ENCODE data around the gene DOC2B.
"Not testable (repeated sequence)": the region's sequence is repeated elsewhere in the genome, so short reads cannot be mapped to it uniquely, and the experiment has no call there.

DOC2B gene

GRCh38 chr17:213286-214105 lies 32.0 kb upstream of the DOC2B start:
- no peak for DNase-seq (ENCODE audit: low read depth in 2 of 2)

- DNase-seq (ENCODE audit: low read depth in 2 of 2), result no peak
Measured at GRCh38 chr17:210402-210801, 29.0 kb upstream of the DOC2B start.

GRCh38 chr17:208429-208828 lies 27.0 kb upstream of the DOC2B start:
- DNase-seq (ENCODE audit: low read depth in 2 of 2), result no peak

GRCh38 chr17:207775-208174 lies 26.3 kb upstream of the DOC2B start:
- DNase-seq (ENCODE audit: low read depth in 2 of 2), result no peak

GRCh38 chr17:206941-207560 lies 25.6 kb upstream of the DOC2B start:
- no peak for DNase-seq (ENCODE audit: low read depth in 2 of 2)

GRCh38 chr17:206484-206883 lies 25.0 kb upstream of the DOC2B start:
- not testable (repeated sequence) for DNase-seq (ENCODE audit: low read depth in 2 of 2)

GRCh38 chr17:205817-206216 lies 24.4 kb upstream of the DOC2B start:
- no peak for DNase-seq (ENCODE audit: low read depth in 2 of 2)

GRCh38 chr17:205148-205669 lies 23.8 kb upstream of the DOC2B start:
- no peak for DNase-seq (ENCODE audit: low read depth in 2 of 2)

GRCh38 chr17:204427-205147 lies 23.1 kb upstream of the DOC2B start:
- DNase-seq (ENCODE audit: low read depth in 2 of 2), result no peak

GRCh38 chr17:202501-202951 lies 21.1 kb upstream of the DOC2B start:
- no peak for DNase-seq (ENCODE audit: low read depth in 2 of 2)

GRCh38 chr17:201736-202135 lies 20.3 kb upstream of the DOC2B start:
- DNase-seq (ENCODE audit: low read depth in 2 of 2), result not testable (repeated sequence)

- not testable (repeated sequence) for DNase-seq (ENCODE audit: low read depth in 2 of 2)
Measured at GRCh38 chr17:201257-201656, 19.8 kb upstream of the DOC2B start.

GRCh38 chr17:200586-200985 lies 19.1 kb upstream of the DOC2B start:
- no peak for DNase-seq (ENCODE audit: low read depth in 2 of 2)

GRCh38 chr17:199806-200545 lies 18.5 kb upstream of the DOC2B start:
- DNase-seq (ENCODE audit: low read depth in 2 of 2), result no peak

GRCh38 chr17:199191-199604 lies 17.7 kb upstream of the DOC2B start:
- DNase-seq (ENCODE audit: low read depth in 2 of 2), result no peak

GRCh38 chr17:198225-198624 lies 16.8 kb upstream of the DOC2B start:
- not testable (repeated sequence) for DNase-seq (ENCODE audit: low read depth in 2 of 2)

- no peak for DNase-seq (ENCODE audit: low read depth in 2 of 2)
Measured at GRCh38 chr17:197352-197751, 15.9 kb upstream of the DOC2B start.

- no peak for DNase-seq (ENCODE audit: low read depth in 2 of 2)
Measured at GRCh38 chr17:194828-195602, 13.6 kb upstream of the DOC2B start.

GRCh38 chr17:193841-194806 lies 12.7 kb upstream of the DOC2B start:
- no peak for DNase-seq (ENCODE audit: low read depth in 2 of 2)

- no peak for DNase-seq (ENCODE audit: low read depth in 2 of 2)
Measured at GRCh38 chr17:193426-193810, 12.0 kb upstream of the DOC2B start.

All from fibroblast of skin of left biceps (primary cell).